HG03571 (cell line): ENCODE measurements around the gene SCYL2.

Experiments
- ATAC-seq: cut with Tn5 transposase; IDR thresholded peaks from one replicate; pipeline ENCODE4 v1.9.1; 2021; ENCODE audit not compliant: unreplicated experiment

The SCYL2 gene

DNA sequence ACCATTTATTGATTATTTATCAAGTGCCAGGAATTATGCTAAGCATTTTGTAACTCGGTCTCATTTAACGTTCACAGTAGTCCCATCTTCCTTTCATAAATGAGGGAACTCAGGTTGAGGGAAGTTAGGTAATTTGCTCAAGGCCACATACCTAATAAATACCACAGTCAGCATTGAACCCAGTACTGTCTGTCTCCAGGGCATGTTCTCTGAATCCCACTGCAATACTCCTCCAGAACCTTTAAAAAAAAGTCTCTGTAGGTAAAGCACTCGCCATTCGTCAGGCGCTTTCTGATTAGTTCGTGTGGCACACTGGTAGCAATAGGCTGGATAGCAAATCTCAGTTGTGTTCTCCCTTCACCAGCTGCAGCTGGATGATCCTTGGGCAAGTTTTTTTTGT lies 104.2 kb downstream of the SCYL2 start:
- ATAC-seq, result no peak

GRCh38 chr12:100372853-100373640 lies 106.1 kb downstream of the SCYL2 start:
- no peak for ATAC-seq

GRCh38 chr12:100375038-100375735 lies 108.2 kb downstream of the SCYL2 start:
- no peak for ATAC-seq

GRCh38 chr12:100376161-100376560 lies 109.2 kb downstream of the SCYL2 start:
- ATAC-seq, result no peak

DNA sequence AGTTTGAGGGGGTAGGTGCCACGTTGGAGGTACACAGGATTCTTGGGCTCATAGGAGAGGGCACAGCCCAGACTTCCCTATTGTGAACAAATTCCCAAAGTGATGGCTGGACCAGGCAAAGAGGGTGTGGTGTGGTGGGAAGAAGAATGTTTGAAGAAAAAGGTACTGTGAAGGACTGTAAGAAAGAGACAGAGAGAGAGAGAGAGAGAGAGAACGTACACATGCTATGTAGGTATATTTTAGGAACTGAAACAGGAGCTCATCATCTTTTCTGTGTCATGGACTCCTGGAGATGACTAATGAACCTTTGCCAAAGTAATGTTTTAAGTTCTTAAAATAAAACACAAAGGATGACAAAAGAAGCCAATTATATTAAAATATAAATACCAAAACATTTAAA lies 114.4 kb downstream of the SCYL2 start:
- no peak for ATAC-seq

DNA sequence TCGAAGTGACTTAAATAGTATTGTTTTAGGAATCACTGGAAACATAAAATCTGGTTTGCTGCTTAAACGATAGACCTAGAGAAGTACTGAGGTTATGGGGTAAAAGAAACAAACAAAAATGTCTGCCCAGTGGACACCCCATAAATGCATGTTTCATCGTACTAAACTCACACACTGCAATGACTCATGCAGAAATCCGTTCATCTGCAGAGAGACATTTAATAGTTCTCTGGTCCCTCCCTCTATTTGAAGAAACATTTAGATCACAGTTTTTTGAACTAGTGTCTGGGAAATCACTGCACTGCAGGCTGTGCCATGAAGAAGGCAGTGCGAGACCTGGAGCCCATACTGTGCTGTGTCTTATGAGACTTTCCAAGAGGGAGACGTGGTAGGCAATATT lies 115.4 kb downstream of the SCYL2 start:
- ATAC-seq, result no peak

- no peak for ATAC-seq
These were observed 116.9 kb downstream of the SCYL2 start for GRCh38 chr12:100383586-100384558.

DNA sequence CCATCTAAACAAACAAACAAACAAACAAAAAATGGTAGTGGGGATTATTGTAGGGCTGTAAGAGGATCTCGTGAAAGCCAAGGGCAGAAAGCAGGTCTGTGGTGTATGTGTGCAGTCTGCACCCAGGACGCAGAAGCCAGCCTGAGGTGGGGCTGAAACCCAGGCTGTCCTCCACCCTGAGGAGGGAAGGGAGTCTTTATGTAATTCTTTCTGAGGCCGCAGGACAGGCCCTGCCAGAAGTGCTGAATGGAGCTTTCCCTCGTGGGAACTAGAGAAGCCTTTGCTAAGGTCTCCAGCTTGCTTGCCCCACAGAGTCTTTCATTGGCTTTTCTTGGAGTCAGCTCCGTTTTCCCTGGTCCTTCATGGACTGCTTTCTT lies 117.6 kb downstream of the SCYL2 start:
- no peak for ATAC-seq

DNA sequence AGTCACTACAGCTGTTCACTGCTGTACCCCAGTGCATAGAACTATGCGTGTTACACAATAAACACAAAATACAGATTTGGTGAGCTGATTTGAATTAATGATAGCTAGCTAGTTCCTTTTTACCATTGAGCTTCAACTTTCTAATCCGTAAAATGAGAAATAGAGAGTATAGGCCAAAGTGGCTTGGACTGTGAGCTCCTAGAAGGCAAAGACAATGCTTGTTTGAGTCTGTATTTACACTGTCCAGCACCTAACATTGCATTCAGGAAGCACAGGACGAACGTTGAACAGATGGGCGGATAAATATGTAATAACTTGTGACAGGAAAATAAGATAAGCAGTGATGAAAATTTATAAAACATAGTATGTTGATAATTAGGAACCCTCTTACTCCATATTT lies 121.4 kb downstream of the SCYL2 start:
- no peak for ATAC-seq
